SK-N-SH treated with all-trans-retinoic acid at 6 μM for 48 hours (cell line): ENCODE measurements around the gene L1CAM.

Source experiments
- ARNTL ChIP-seq: fragments of 450-650 bp; formaldehyde crosslinking; IDR thresholded peaks from 2 replicates; pipeline ENCODE4 v1.5.0; 2020; ENCODE audit warnings: low read depth, mild to moderate bottlenecking, moderate library complexity, borderline replicate concordance
- BACH2 ChIP-seq: fragments of 250-450 bp; sonication (Bioruptor Pico); IDR thresholded peaks from 2 replicates; pipeline ENCODE4 v1.9.0; 2021; ENCODE audit warnings: mild to moderate bottlenecking, borderline replicate concordance
- CREB5 ChIP-seq: fragments of 250-450 bp; sonication (Bioruptor Pico); IDR thresholded peaks from 2 replicates; pipeline ENCODE4 v1.5.1; 2020; ENCODE audit warnings: low read depth, mild to moderate bottlenecking, moderate library complexity
- CSRNP3 ChIP-seq: fragments of 250-450 bp; sonication (Bioruptor Pico); IDR thresholded peaks from 2 replicates; pipeline ENCODE4 v1.5.1; 2021; ENCODE audit warnings: mild to moderate bottlenecking, moderate library complexity
- ESRRG ChIP-seq: fragments of 250-450 bp; sonication (Bioruptor Pico); IDR thresholded peaks from 2 replicates; pipeline ENCODE4 v1.6.1; 2021; ENCODE audit warnings: mild to moderate bottlenecking
- OSR1 ChIP-seq: fragments of 250-450 bp; sonication (Bioruptor Pico); IDR thresholded peaks from 2 replicates; pipeline ENCODE4 v1.8.0; 2022; ENCODE audit warnings: moderate library complexity, mild to moderate bottlenecking, inconsistent platforms
- PPARA ChIP-seq: fragments of 250-450 bp; sonication (Bioruptor Pico); IDR thresholded peaks from 2 replicates; pipeline ENCODE4 v1.5.0; 2020; ENCODE audit warnings: mild to moderate bottlenecking, borderline replicate concordance
- TSHZ2 ChIP-seq: fragments of 250-450 bp; sonication (Bioruptor Pico); IDR thresholded peaks from 2 replicates; pipeline ENCODE4 v1.5.0; 2020; ENCODE audit warnings: mild to moderate bottlenecking, moderate library complexity

GRCh38 chrX:153851981-153852380 lies 34.0 kb downstream of the L1CAM start:
- TF ChIP-seq TSHZ2 (CRISPR knock-in tag) (no peak), ESRRG (CRISPR knock-in tag) (no peak), CREB5 (CRISPR knock-in tag) (no peak), ARNTL (CRISPR knock-in tag) (no peak), CSRNP3 (CRISPR knock-in tag) (no peak), OSR1 (CRISPR knock-in tag) (no peak), BACH2 (no peak), PPARA (CRISPR knock-in tag) (no peak)
